A673 (cell line): Measurements from ENCODE around the gene RABIF. TPM values are rescaled to one million over a fixed set of nuclear protein-coding genes. Genes with fewer than 3 reads are reported as not detected.
"Not testable (repeated sequence)": the region's sequence is repeated elsewhere in the genome, so short reads cannot be mapped to it uniquely, and the experiment has no call there.

Experiments used
- BruUV-seq: library from RNA; stranded (reverse); fragments of 400-500 nt; replicated peaks from 2 replicates; lab custom pipeline; 2021; lab: Mats Ljungman, UMichigan
- CTCF ChIA-PET: fragments of 300-600 bp; sonication (Branson Sonifier 250); formaldehyde crosslinking; loops from one replicate; lab custom pipeline; 2022; ENCODE audit warnings: antibody characterized with exemption; lab: Charles Lee
- POLR2A ChIA-PET: fragments of 300-600 bp; sonication (Branson Sonifier 250); formaldehyde crosslinking; loops from one replicate; lab custom pipeline; 2022; ENCODE audit warnings: antibody characterized with exemption; ENCODE audit not compliant: low non-redundant PET; lab: Charles Lee
- DNase-seq: peaks from one replicate; pipeline ENCODE4 v3.0.0-alpha.2; 2015; ENCODE audit warnings: low spot score
- H3K27ac ChIP-seq: fragments of 200-600 bp; sonication (generic); 2 replicates; pipeline ENCODE4 v1.5.1; 2016; ENCODE audit warnings: mixed run types, low read depth, mild to moderate bottlenecking, mixed read lengths, antibody characterized with exemption, low read length; ENCODE audit not compliant: poor library complexity, severe bottlenecking
- H3K27me3 ChIP-seq: fragments of 200-600 bp; sonication (generic); replicated peaks from 2 replicates; pipeline ENCODE4 v1.6.1; 2017; ENCODE audit warnings: mixed run types, low read depth, mild to moderate bottlenecking, mixed read lengths, antibody characterized with exemption, low read length; ENCODE audit not compliant: insufficient read depth, poor library complexity
- H3K36me3 ChIP-seq: fragments of 200-600 bp; sonication (generic); 2 replicates; pipeline ENCODE4 v1.6.1; 2016; ENCODE audit warnings: mixed run types, mild to moderate bottlenecking, mixed read lengths, antibody characterized with exemption, low read length; ENCODE audit not compliant: insufficient read depth, poor library complexity, severe bottlenecking
- H3K4me1 ChIP-seq: fragments of 200-600 bp; sonication (generic); 2 replicates; pipeline ENCODE4 v1.6.1; 2017; ENCODE audit warnings: mixed run types, mild to moderate bottlenecking, mixed read lengths, antibody characterized with exemption, low read length; ENCODE audit not compliant: insufficient read depth, poor library complexity, severe bottlenecking
- H3K4me3 ChIP-seq: fragments of 200-600 bp; sonication (generic); 2 replicates; pipeline ENCODE4 v1.5.1; 2016; ENCODE audit warnings: low read depth, mixed run types, mild to moderate bottlenecking, mixed read lengths, low read length; ENCODE audit not compliant: poor library complexity, severe bottlenecking
- H3K9me3 ChIP-seq: fragments of 200-600 bp; sonication (generic); 2 replicates; pipeline ENCODE4 v1.6.1; 2016; ENCODE audit warnings: mixed run types, low read depth, mild to moderate bottlenecking, mixed read lengths, antibody characterized with exemption, low read length; ENCODE audit not compliant: poor library complexity, severe bottlenecking
- CTCF ChIP-seq: fragments of 300-800, 200-600 bp; sonication (generic); conservative IDR thresholded peaks from 2 replicates; pipeline ENCODE4 v1.5.1; 2017; ENCODE audit warnings: low read depth, mild to moderate bottlenecking, antibody characterized with exemption, low read length, moderate library complexity, mixed read lengths
- EZH2 ChIP-seq: fragments of 200-600 bp; sonication (generic); IDR thresholded peaks from 2 replicates; pipeline ENCODE4 v1.6.1; 2017; ENCODE audit warnings: borderline replicate concordance, low read depth, mild to moderate bottlenecking, mixed read lengths, antibody characterized with exemption, low read length; ENCODE audit not compliant: poor library complexity, severe bottlenecking
- intact Hi-C: fragments of 100-400 bp; cut with micrococcal nuclease; formaldehyde crosslinking; loops from one replicate; pipeline ENCODE4 v1.10.0; 2022; ENCODE audit not compliant: unreplicated experiment
- total RNA-seq: library from RNA; stranded (reverse); gene quantifications from 2 replicates; pipeline ENCODE4 v1.2.3, GENCODE V29; 2021

The RABIF gene
- total RNA-seq, 1 experiment from 2014 or later = 12.2 TPM

- H3K27ac ChIP-seq = peak overlapping the region; percentile 62
- peak; percentile 91 for DNase-seq
- no peaks in the 10 kb centered on the region for H3K9me3 ChIP-seq
- H3K36me3 ChIP-seq = peaks cover 45% of the 10 kb centered on the region
- CTCF ChIA-PET = interaction anchor here (0.6 to 0.7 kb wide), 2 partner anchors 29 to 330 kb away, joined by 3 to 5 read pairs; no protein-coding TSS in a partner anchor
- POLR2A ChIA-PET = no interaction called here
- BruUV-seq = no TSS peak
- no peaks in the 10 kb centered on the region for H3K27me3 ChIP-seq
- no peak overlapping the region for H3K4me3 ChIP-seq
- H3K4me1 ChIP-seq = peaks cover 10% of the 10 kb centered on the region
- intact Hi-C loops = no loop called here
- no peak for TF ChIP-seq EZH2
- no peak for TF ChIP-seq CTCF
Observed at GRCh38 chr1:202915146-202915545, 26.2 kb upstream of the RABIF start.

DNA sequence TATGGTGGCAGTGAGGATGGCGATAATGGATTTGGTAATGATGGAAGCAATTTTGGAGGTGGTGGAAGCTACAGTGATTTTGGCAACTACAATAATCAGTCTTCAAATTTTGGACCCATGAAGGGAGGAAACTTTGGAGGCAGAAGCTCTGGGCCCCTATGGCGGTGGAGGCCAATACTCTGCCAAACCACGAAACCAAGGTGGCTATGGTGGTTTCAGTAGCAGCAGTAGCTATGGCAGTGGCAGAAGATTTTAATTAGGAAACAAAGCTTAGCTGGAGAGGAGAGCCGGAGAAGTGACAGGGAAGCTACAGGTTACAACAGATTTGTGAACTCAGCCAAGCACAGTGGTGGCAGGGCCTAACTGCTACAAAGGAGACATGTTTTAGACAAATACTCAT, 23.5 kb upstream of the RABIF start:
- peaks cover 39% of the 10 kb centered on the region for H3K36me3 ChIP-seq
- DNase-seq, CTCF ChIA-PET, POLR2A ChIA-PET, intact Hi-C loops, BruUV-seq, H3K27me3 ChIP-seq, H3K4me3 ChIP-seq, H3K9me3 ChIP-seq, H3K27ac ChIP-seq: not testable (repeated sequence)
- peaks cover 10% of the 10 kb centered on the region for H3K4me1 ChIP-seq

GRCh38 chr1:202909494-202909893, 20.5 kb upstream of the RABIF start:
- no TSS peak for BruUV-seq
- no peaks in the 10 kb centered on the region for H3K27me3 ChIP-seq
- CTCF ChIA-PET = no interaction called here
- H3K36me3 ChIP-seq = peaks cover 25% of the 10 kb centered on the region
- intact Hi-C loops = no loop called here
- DNase-seq = no peak
- H3K9me3 ChIP-seq = no peaks in the 10 kb centered on the region
- TF ChIP-seq CTCF (no peak), EZH2 (no peak)
- no peak overlapping the region for H3K4me3 ChIP-seq
- no peak overlapping the region for H3K27ac ChIP-seq
- H3K4me1 ChIP-seq = no peaks in the 10 kb centered on the region
- POLR2A ChIA-PET = no interaction called here

GRCh38 chr1:202908998-202909397, 20.0 kb upstream of the RABIF start:
- H3K36me3 ChIP-seq = peaks cover 25% of the 10 kb centered on the region
- H3K27ac ChIP-seq = no peak overlapping the region
- DNase-seq = no peak
- no peak for TF ChIP-seq EZH2
- TF ChIP-seq CTCF = no peak
- no peaks in the 10 kb centered on the region for H3K9me3 ChIP-seq
- H3K4me1 ChIP-seq = no peaks in the 10 kb centered on the region
- H3K27me3 ChIP-seq = no peaks in the 10 kb centered on the region
- BruUV-seq = no TSS peak
- intact Hi-C loops = no loop called here
- ChIA-PET POLR2A (no interaction called here), CTCF (no interaction called here)
- no peak overlapping the region for H3K4me3 ChIP-seq
